Transverse colon (tissue), 4 donors: ENCODE data around the gene COTL1. TPM values are rescaled to one million over a fixed set of nuclear protein-coding genes. Genes with fewer than 3 reads are reported as not detected.

ENCODE experiments used
- DNase-seq: peaks from one replicate; pipeline ENCODE4 v3.0.0-alpha.2; 2019
- H3K27ac ChIP-seq, 4 donors: fragments of 200-600 bp; sonication (generic); 2 replicates each; pipeline ENCODE4 v1.5.1; 2016 to 2018; ENCODE audit warnings: inconsistent platforms in 4 of 4
- H3K27me3 ChIP-seq: fragments of 200-600 bp; sonication (generic); 2 replicates; pipeline ENCODE4 v1.5.1; 2017; ENCODE audit warnings: inconsistent platforms
- H3K36me3 ChIP-seq, 4 donors: fragments of 200-600 bp; sonication (generic); 2 replicates each; pipeline ENCODE4 v1.5.1; 2017 to 2019; ENCODE audit warnings: inconsistent platforms in 4 of 4
- H3K4me1 ChIP-seq, 4 donors: fragments of 200-600 bp; sonication (generic); 2 replicates each; pipeline ENCODE4 v1.5.1; 2017 to 2020; ENCODE audit warnings: inconsistent platforms in 4 of 4
- H3K4me3 ChIP-seq, 4 donors: fragments of 200-600 bp; sonication (generic); 1 replicate in 1 of 4; 2 replicates in 3 of 4; pipeline versions ENCODE4 v1.5.1 to v1.6.1; 2017 to 2019; ENCODE audit warnings: inconsistent platforms in 4 of 4
- H3K9me3 ChIP-seq, 2 donors: fragments of 200-600 bp; sonication (generic); 2 replicates each; pipeline ENCODE4 v1.5.1; 2017 to 2019; ENCODE audit warnings: inconsistent platforms in 2 of 2
- EP300 ChIP-seq: sonication (generic); formaldehyde crosslinking; IDR thresholded peaks from one replicate; pipeline ENCODE4 v1.6.1; 2017; ENCODE audit warnings: antibody characterized with exemption, low read depth
- POLR2A ChIP-seq: fragments of 450-650 bp; IDR thresholded peaks from one replicate; pipeline ENCODE4 v1.6.1; 2016; ENCODE audit warnings: antibody characterized with exemption, mild to moderate bottlenecking, moderate library complexity
- POLR2AphosphoS5 ChIP-seq, 3 donors: sonication (generic); formaldehyde crosslinking; IDR thresholded peaks; one replicate each; pipeline ENCODE4 v1.6.1; 2016; ENCODE audit warnings: antibody characterized with exemption in 3 of 3
- WGBS, 2 donors: methylation state at CpG; one replicate each; pipeline ENCODE4 v1.1.5; 2018; ENCODE audit warnings: low coverage in 1 of 2; 5-methylcytosine and 5-hydroxymethylcytosine counted together
- in situ Hi-C, 4 donors: fragments of 200-750 bp; cut with MboI; loops; one replicate each; pipeline versions ENCODE4 v1.15.0 to v1.15.1; 2017; ENCODE audit warnings: low sequenced_read_pairs in 3 of 4, low pct_ligation_motif_present in 1 of 4, low pct_unique_long_range_greater_than_20kb in 1 of 4
- intact Hi-C: fragments of 100-400 bp; cut with DNase I; formaldehyde crosslinking; loops from one replicate; pipeline ENCODE4 v1.15.1; 2023; ENCODE audit warnings: low total_unique reads
- total RNA-seq, 4 donors: library from RNA; depleted of rRNA; stranded (reverse); fragments of >200 nt; gene quantifications; one replicate each; pipeline ENCODE4 v1.1.0, GENCODE V29; 2016
- TF ChIP-seq, protein P1 (sequence below), 5 experiments: fragments of 200-600 bp in 3 of 5; fragments of 450-650 bp in 2 of 5; sonication (generic) in 3 of 5; IDR thresholded peaks; 1 replicate in 2 of 5; 2 replicates in 3 of 5; pipeline ENCODE4 v1.5.1; 2016 to 2017; ENCODE audit warnings: antibody characterized with exemption in 5 of 5, inconsistent platforms in 3 of 5, mild to moderate bottlenecking in 2 of 5, moderate library complexity in 1 of 5

Gene COTL1
- total RNA-seq, 4 donors from 2014 or later: 31.1 to 78.9 (median 47.9) TPM

DNA sequence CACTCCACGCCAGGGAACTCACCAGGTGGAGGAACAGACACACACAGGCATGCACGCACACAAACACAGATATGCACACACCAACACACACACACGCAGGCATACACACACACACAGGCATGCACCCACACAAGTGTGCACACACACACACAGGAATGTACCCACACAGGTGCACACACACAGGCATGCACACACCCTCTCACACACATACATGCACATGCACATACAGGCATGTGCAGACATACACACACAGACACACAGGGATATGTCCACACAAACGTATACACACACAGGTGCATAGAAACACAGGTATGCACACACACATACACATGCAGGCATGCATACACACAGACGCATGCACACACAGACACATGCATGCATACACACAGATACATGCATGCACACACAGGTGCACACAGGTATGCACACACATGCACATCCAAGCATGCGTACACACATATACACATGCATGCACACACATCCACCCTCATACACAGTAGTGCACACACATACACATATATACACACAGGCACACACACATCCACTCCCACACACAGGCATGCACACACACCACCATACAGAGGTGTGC lies 39.2 kb downstream of the COTL1 start:
- in situ Hi-C loops: no loop called here

DNA sequence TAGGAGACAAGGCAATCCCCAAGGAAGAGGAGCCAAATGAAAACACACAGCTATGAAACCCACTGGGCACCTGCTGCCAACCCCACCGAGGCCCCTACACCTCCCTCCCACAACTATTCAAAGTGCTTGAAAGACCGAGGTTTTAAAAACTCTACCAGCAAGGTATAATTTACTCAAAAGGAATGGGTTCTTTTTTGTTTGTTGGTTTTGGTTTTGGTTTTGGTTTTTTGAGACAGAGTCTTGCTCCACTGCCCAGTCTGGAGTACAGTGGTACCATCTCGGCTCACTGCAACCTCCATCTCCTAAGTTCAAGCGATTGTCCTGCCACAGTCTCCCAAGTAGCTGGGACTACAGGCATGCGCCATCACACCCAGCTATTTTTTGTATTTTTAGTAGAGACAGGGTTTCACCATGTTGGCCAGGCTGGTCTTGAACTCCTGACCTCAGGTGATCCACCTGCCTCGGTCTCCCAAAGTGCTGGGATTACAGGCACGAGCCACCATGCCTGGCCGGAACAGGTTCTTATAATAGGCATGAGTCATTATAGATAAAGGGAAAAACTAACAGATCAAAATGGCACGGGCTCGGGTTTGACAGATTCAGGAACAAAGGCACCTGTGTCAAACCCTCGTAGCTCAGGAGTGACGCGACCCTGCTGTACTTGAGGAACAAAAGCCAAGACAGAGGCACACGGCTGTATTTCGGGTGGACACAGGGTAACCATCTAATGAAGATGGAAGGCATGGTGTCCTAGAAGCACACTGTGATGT lies 40.7 kb downstream of the COTL1 start:
- intact Hi-C loops: no loop called here

More for the DNA sequence above, 39.2 kb downstream of the COTL1 start:
- WGBS, 2 donors: 92 to 100% methylated on average over 1 to 6 of the region's 6 CpGs
- Histone ChIP-seq H3K9me3 (no peaks in the 10 kb centered on the region), H3K27me3 (no peaks in the 10 kb centered on the region), H3K4me1 (no peaks in the 10 kb centered on the region), H3K27ac (no peak overlapping the region), H3K4me3 (no peak overlapping the region), H3K36me3 (no peaks in the 10 kb centered on the region)
- TF ChIP-seq, protein P1, sequence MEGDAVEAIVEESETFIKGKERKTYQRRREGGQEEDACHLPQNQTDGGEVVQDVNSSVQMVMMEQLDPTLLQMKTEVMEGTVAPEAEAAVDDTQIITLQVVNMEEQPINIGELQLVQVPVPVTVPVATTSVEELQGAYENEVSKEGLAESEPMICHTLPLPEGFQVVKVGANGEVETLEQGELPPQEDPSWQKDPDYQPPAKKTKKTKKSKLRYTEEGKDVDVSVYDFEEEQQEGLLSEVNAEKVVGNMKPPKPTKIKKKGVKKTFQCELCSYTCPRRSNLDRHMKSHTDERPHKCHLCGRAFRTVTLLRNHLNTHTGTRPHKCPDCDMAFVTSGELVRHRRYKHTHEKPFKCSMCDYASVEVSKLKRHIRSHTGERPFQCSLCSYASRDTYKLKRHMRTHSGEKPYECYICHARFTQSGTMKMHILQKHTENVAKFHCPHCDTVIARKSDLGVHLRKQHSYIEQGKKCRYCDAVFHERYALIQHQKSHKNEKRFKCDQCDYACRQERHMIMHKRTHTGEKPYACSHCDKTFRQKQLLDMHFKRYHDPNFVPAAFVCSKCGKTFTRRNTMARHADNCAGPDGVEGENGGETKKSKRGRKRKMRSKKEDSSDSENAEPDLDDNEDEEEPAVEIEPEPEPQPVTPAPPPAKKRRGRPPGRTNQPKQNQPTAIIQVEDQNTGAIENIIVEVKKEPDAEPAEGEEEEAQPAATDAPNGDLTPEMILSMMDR (IDR thresholded peaks at IDR 0.05): no peak
- TF ChIP-seq EP300: no peak
- no peak for TF ChIP-seq POLR2A
- no peak for TF ChIP-seq POLR2AphosphoS5 (IDR thresholded peaks at IDR 0.05)
- intact Hi-C loops: no loop called here
- DNase-seq: no peak

DNA sequence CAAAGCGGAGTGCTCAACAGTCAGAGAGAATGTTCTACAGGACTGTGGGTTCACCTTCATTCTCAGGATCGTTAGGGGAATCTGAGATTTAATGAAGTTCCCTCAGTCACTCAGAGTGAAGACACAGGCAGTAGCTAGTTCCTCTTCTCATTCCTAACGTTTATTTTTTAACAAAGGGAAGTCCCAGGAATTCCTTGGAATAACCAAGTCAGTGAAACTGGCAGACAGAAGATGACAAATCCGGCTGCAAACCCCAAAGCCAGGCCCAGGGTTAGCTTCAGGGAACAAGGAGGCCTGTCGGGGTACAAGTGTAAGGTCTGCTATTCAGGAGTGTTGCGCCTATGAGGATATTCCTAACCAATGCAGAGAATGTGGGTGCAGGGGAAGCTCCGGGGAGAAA lies 42.0 kb downstream of the COTL1 start:
- WGBS, 2 donors: 85 to 92% methylated on average over 4 to 7 of the region's 7 CpGs
- TF ChIP-seq POLR2AphosphoS5 (IDR thresholded peaks at IDR 0.05) (no peak), EP300 (no peak), POLR2A (no peak)
- Histone ChIP-seq H3K4me1 (no peaks in the 10 kb centered on the region), H3K27me3 (no peaks in the 10 kb centered on the region), H3K27ac (no peak overlapping the region), H3K36me3 (no peaks in the 10 kb centered on the region), H3K4me3 (no peak overlapping the region), H3K9me3 (no peaks in the 10 kb centered on the region)
- DNase-seq: no peak
- intact Hi-C loops: no loop called here
- in situ Hi-C loops: no loop called here

More for the DNA sequence above, 40.7 kb downstream of the COTL1 start:
- Histone ChIP-seq H3K9me3 (no peaks in the 10 kb centered on the region), H3K27ac (no peak overlapping the region), H3K4me1 (no peaks in the 10 kb centered on the region), H3K27me3 (no peaks in the 10 kb centered on the region), H3K36me3 (no peaks in the 10 kb centered on the region), H3K4me3 (no peak overlapping the region)
- in situ Hi-C loops: no loop called here
- 73 to 75% methylated on average over 6 to 15 of the region's 15 CpGs for WGBS, 2 donors
- no peak for TF ChIP-seq POLR2AphosphoS5 (IDR thresholded peaks at IDR 0.05)
- TF ChIP-seq EP300: no peak
- TF ChIP-seq POLR2A: no peak
- TF ChIP-seq, protein P1 (IDR thresholded peaks at IDR 0.05): no peak
- no peak for DNase-seq

DNA sequence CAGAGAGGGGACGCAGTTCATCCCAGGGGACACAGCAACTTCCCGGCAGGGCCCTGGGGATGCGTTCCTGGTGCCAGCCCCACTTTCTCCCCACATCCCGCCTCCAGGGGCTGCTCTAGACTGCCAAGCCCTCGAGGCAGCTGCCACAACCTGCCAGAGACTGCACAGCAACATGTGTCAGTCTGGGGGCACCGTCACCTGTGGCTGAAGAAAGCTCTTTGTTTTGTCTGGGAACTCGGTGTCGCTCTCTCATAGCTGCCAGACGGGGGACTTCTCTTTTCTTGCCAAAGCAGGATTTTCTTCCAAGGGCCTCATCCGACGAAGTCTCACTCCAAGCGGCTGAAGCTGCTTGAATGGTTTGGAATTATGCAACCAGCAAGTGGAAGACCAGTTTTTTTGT lies 43.7 kb downstream of the COTL1 start:
- H3K9me3 ChIP-seq: peaks cover 0 to 4% of the 10 kb centered on the region in 2 donors
- H3K36me3 ChIP-seq: no peaks in the 10 kb centered on the region
- intact Hi-C loops (no loop called here), in situ Hi-C loops (no loop called here)
- H3K4me1 ChIP-seq: peaks cover 0 to 10% (median 5%) of the 10 kb centered on the region in 4 donors
- no peak overlapping the region for H3K4me3 ChIP-seq
- TF ChIP-seq, protein P1 (IDR thresholded peaks at IDR 0.05): no peak
- no peak for TF ChIP-seq POLR2A
- H3K27me3 ChIP-seq: no peaks in the 10 kb centered on the region
- DNase-seq: no peak
- no peak overlapping the region for H3K27ac ChIP-seq
- 80 to 84% methylated on average over 2 to 12 of the region's 12 CpGs for WGBS, 2 donors
